Rectal smooth muscle tissue (tissue), 1 donor: ENCODE results near the gene TBX10.
"Not testable (repeated sequence)": the region's sequence is repeated elsewhere in the genome, so short reads cannot be mapped to it uniquely, and the experiment has no call there.

Experiments
- H3K27ac ChIP-seq: one replicate; pipeline ENCODE4 v1.7.0; 2013; ENCODE audit warnings: low read depth, low read length, inconsistent platforms
- H3K27me3 ChIP-seq: one replicate; pipeline ENCODE4 v1.7.0; 2013; ENCODE audit warnings: low read length; ENCODE audit not compliant: control insufficient read depth, insufficient read depth
- H3K36me3 ChIP-seq: one replicate; pipeline ENCODE4 v1.7.0; 2013; ENCODE audit warnings: low read length; ENCODE audit not compliant: control insufficient read depth, insufficient read depth
- H3K4me1 ChIP-seq: one replicate; pipeline ENCODE4 v1.7.0; 2013; ENCODE audit warnings: low read length; ENCODE audit not compliant: control insufficient read depth, insufficient read depth
- H3K4me3 ChIP-seq: one replicate; pipeline ENCODE4 v1.7.0; 2013; ENCODE audit warnings: low read length
- H3K9ac ChIP-seq: one replicate; pipeline ENCODE4 v1.7.0; 2013; ENCODE audit warnings: low read length

TBX10 gene

DNA sequence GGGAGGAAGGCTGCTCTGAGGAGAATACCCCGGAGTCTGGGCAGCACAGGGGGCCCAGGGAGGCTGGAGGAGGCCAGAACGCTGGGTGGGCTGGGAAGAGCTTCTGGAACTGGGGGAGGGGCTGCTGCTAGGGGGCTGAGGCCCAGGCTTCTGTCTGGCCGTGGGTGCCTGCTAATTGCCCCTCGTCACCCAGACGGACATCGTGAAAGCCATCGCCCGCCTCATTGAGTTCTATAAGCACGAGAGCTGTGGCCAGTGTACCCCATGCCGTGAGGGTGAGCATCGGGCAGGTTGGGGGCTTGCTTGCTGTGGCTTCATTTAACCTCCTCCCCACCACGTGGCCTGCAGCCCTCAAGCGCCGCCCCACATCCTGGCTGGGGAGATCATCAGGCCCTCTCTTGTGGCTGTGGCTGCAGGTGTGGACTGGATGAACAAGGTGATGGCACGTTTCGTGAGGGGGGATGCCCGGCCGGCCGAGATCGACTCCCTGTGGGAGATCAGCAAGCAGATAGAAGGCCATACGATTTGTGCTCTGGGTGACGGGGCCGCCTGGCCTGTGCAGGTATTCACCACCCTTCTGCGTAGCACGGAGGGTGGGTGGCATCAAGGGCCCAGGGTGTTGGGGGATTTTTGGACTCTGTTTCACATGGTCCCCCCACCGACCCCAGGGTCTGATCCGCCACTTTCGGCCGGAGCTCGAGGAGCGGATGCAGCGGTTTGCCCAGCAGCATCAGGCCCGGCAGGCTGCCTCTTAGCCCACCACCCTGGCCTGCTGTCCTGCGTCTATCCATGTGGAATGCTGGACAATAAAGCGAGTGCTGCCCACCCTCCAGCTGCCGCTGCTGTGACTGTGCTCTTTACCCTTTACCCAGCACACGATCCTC is 27.6 kb downstream of the TBX10 start:
- H3K4me1 ChIP-seq, result peaks cover 5% of the 10 kb centered on the region
- peaks cover 3% of the 10 kb centered on the region for H3K27me3 ChIP-seq
- H3K9ac ChIP-seq, result no peak overlapping the region
- no peak overlapping the region for H3K27ac ChIP-seq
- peaks cover 27% of the 10 kb centered on the region for H3K36me3 ChIP-seq
- no peak overlapping the region for H3K4me3 ChIP-seq

DNA sequence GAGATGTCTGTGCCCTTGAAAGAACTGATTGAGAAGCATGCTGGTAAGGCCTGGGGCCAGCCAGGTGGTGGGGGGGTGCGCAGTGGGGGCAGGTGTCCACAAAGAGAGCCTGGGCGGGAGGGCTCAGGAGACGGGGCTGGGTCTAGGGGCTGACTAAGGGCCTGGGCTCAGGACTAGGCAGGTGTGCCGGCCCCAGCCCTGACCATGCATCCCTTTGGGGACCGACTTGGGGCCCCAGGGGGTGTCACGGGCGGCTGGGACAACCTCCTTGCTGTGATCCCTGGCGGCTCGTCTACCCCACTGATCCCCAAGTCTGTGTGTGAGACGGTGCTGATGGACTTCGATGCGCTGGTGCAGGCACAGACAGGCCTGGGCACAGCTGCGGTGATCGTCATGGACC is 28.4 kb downstream of the TBX10 start:
- H3K9ac ChIP-seq, result no peak overlapping the region
- H3K27me3 ChIP-seq, result peaks cover 3% of the 10 kb centered on the region
- peaks cover 27% of the 10 kb centered on the region for H3K36me3 ChIP-seq
- H3K4me1 ChIP-seq, result peaks cover 5% of the 10 kb centered on the region
- H3K27ac ChIP-seq, result no peak overlapping the region
- H3K4me3 ChIP-seq, result no peak overlapping the region

DNA sequence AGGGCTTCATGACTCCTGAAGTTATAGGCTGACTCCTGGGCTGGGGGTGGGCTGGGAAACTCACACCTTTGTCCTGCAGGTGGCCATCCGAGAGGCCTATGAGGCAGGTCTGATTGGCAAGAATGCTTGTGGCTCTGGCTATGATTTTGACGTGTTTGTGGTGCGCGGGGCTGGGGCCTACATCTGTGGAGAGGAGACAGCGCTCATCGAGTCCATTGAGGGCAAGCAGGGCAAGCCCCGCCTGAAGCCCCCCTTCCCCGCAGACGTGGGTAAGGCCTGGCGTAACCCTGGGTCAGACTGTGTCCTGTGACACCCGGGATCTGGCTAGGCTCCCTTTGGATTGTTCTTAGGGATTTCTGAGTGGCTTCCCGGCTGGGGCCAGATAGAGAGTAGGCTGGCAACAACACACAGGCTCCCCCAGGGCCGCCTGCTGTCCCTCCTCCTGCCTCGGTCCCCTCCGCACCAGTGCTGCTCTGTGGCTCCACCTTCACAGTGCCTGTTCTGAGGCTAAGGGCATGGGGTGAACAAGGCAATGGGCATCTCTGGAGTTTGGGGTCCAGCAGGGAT is 29.2 kb downstream of the TBX10 start:
- H3K36me3 ChIP-seq, result peaks cover 27% of the 10 kb centered on the region
- H3K9ac ChIP-seq, result no peak overlapping the region
- no peak overlapping the region for H3K4me3 ChIP-seq
- no peak overlapping the region for H3K27ac ChIP-seq
- H3K27me3 ChIP-seq, result no peaks in the 10 kb centered on the region
- H3K4me1 ChIP-seq, result peaks cover 5% of the 10 kb centered on the region

DNA sequence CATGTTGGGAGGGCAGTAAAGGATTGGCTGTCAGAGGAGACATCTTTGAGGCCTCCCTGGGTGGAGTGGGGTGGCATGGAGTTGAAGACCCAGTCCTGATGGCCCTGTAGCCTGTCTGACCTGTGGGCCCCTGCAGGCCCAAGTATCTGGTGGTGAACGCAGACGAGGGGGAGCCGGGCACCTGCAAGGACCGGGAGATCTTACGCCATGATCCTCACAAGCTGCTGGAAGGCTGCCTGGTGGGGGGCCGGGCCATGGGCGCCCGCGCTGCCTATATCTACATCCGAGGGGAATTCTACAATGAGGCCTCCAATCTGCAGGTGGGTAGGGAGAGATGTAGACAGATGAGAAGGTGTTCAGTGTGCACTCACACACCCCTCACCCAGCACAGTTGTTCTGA is 30.2 kb downstream of the TBX10 start:
- H3K9ac ChIP-seq, result no peak overlapping the region
- H3K27ac ChIP-seq, result no peak overlapping the region
- H3K4me3 ChIP-seq, result no peak overlapping the region
- no peaks in the 10 kb centered on the region for H3K27me3 ChIP-seq
- peaks cover 5% of the 10 kb centered on the region for H3K4me1 ChIP-seq
- H3K36me3 ChIP-seq, result peaks cover 27% of the 10 kb centered on the region

DNA sequence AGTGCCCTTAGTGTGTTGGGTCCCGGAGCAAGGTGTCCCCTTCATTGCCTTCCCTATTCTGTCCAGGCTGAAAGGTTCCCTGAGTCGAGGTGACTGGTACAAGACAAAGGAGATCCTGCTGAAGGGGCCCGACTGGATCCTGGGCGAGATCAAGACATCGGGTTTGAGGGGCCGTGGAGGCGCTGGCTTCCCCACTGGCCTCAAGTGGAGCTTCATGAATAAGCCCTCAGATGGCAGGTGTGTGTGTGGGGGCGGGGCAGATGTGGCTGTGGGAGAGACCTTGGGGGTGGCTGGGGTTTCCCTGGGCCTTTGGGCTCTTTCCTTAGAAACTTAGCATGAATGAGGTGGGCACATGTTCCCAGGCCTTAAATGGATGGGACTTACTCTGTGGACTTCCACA is 31.1 kb downstream of the TBX10 start:
- no peaks in the 10 kb centered on the region for H3K27me3 ChIP-seq
- no peak overlapping the region for H3K9ac ChIP-seq
- no peak overlapping the region for H3K27ac ChIP-seq
- H3K36me3 ChIP-seq, result peaks cover 27% of the 10 kb centered on the region
- peaks cover 5% of the 10 kb centered on the region for H3K4me1 ChIP-seq
- H3K4me3 ChIP-seq, result no peak overlapping the region

DNA sequence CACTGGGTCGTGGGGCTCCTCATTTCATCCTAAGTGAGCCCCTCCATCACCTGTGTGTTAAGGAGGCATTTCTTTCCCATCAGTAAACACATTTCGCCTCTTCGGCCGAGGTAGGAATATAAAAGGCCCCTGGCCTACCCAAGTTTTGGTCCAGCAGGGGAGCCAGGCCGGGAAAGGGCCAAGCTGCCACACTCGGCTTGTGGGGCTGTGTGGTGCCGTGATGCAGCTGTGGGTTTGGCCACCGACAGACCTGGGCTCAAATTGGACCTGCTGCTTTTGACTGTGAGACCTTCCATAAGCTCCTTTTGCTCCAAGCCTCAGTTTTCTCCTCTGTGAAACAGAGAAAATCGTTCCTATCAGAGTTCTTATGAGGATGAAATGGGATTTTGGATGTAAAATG is 32.1 kb downstream of the TBX10 start:
- Histone ChIP-seq H3K9ac (peak overlapping the region; percentile 83), H3K36me3 (peaks cover 27% of the 10 kb centered on the region), H3K4me3 (peak overlapping the region; percentile 72), H3K27ac (no peak overlapping the region), H3K4me1 (peaks cover 5% of the 10 kb centered on the region), H3K27me3 (no peaks in the 10 kb centered on the region)

DNA sequence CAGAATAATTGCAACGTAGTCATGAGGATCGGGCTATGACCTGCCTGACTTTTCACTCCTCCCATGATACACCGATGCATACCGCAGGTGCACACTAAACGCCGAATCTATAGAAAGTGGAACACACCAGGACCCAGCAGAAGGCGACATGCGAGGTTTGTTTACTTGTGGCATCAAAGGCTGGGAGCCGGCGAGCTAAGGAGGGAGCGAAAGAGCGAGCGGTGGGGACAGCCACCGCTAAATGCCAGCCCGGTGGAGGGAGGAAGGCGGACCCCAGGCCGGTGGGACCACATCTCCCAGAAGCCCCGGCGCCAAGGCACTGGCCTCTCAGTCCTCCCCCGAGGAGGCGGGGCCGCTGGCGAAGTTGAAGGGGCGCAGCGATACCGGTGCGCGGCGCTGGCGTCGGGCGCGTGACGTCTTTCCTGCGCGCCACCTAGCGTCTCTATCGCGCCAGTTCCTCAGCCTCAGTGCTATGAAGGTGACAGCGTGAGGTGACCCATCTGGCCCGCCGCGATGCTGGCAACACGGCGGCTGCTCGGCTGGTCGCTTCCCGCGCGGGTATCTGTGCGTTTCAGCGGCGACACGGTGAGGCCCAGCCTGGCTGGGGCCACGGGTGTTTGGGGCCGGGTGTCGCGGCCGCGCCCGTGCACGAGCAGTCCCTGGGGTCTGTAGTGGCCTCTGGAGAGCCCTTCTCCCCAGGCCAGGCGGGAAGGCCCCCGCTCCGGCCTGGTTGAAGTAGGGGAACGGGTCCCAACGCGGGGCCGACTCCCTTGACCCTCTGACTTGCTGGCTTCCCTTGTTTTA is 32.9 kb downstream of the TBX10 start, which contains the start of gene NDUFV1:
Gene NDUFV1, plus strand, starts transcription at position 445 of the 804 bp plus-strand sequence. Its CDS starts 69 bp downstream, at position 514.
- Histone ChIP-seq H3K4me3 (peak within 1 kb of the TSS; percentile 72), H3K4me1 (peaks cover 5% of the 10 kb centered on the region), H3K9ac (peak within 1 kb of the TSS; percentile 83), H3K27ac (peak within 1 kb of the TSS; percentile 81), H3K27me3 (no peaks in the 10 kb centered on the region), H3K36me3 (peaks cover 21% of the 10 kb centered on the region)

DNA sequence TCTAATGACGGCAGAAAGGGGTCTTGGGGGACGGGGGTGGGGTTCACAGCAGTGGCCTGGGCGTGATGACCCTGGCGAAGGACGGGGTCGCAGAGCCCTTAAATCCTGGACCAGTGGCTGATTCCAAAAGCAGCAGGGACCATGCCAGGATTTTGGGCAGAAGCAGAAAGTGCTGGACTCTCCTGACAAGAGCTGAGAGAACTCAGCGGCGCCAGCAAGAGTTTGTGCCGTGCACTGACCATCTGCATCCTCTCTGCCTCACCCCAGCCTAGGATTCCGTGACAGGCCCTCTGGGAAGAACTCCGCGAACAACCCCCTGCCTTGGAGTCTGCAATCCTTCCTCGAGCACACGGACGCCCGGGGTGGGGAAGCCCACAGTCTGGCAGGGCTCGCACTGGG is 33.5 kb downstream of the TBX10 start:
- Histone ChIP-seq H3K9ac (peak overlapping the region; percentile 69), H3K27ac (peak overlapping the region; percentile 22), H3K4me3 (peak overlapping the region; percentile 72), H3K4me1 (peaks cover 5% of the 10 kb centered on the region), H3K27me3 (no peaks in the 10 kb centered on the region), H3K36me3 (peaks cover 19% of the 10 kb centered on the region)

DNA sequence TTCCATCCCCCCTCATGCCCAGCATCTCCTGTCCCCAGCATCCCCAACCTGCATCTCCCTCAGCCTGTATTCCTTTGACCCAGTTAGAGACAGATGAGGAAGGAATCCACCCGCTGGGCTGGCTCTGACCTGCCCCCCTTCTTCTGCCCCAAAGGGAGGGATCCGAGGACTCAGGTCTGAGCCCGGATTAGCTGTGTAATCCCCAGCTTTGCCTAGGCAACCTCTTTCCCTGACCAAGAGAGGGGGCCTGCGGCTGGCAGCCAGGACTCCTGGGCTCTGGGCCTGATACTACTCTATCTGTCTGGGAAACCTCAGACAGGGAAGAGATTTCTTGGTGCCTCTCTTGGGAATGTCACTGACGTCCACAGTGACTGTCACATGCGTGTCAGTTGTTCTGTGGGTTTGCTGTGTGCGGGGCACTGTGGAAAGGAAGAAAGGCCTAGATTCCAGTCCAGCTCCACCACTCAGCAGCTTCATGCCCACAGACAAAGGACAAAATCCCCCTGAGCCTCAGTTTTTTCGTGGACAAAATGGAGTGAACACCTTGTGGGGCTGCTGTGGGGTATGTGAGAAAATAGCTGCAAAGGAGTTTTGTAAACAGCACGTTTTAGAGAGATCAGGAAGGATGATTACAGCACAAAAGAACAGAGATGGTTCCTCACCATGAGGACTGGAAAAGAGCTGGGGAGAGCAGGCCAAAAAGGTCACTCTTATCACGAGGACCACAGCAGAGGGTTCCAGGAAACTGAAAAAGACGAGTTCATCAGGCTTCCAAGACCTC is 34.1 kb downstream of the TBX10 start:
- H3K9ac ChIP-seq, result no peak overlapping the region
- H3K4me1 ChIP-seq, result peaks cover 5% of the 10 kb centered on the region
- peaks cover 13% of the 10 kb centered on the region for H3K36me3 ChIP-seq
- no peak overlapping the region for H3K4me3 ChIP-seq
- H3K27ac ChIP-seq, result no peak overlapping the region
- H3K27me3 ChIP-seq, result no peaks in the 10 kb centered on the region

DNA sequence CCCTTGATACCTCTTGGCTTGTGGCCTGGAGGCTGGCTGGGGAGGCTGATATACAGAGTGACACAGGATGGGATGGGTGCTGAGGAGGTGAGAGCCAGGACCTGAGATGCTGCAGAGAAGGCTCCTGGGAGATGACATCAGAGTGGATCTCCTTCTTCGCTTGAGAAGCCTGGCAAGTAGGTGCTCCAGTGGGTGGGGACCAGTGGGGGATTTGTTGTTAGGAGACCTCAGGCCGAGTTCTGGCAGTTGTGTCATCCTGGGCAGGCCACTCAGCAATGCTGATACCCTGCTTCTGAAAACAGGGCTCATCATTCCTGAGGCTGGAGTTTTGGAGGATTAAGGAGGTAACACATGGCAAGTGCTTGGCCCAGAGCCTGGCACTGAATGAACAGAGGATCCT is 34.7 kb downstream of the TBX10 start:
- no peak overlapping the region for H3K9ac ChIP-seq
- peaks cover 5% of the 10 kb centered on the region for H3K4me1 ChIP-seq
- no peak overlapping the region for H3K4me3 ChIP-seq
- H3K27ac ChIP-seq, result no peak overlapping the region
- peaks cover 10% of the 10 kb centered on the region for H3K36me3 ChIP-seq
- no peaks in the 10 kb centered on the region for H3K27me3 ChIP-seq

DNA sequence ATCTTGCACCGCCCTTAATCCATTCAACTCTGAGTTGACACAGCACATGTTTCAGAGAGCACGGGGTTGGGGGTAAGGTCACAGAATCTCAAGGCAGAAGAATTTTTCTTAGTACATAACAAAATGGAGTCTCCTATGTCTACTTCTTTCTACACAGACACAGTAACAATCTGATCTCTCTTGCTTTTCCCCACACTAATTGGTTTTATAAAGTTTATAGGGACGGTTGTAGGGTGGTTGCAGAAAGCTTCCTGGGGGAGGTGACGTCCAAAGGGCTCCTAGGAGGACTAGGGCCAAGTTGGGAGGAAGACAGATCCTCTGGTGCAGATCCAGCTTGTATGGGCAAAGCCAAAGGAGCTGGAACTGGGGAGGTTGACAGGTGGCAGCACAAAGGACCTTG is 35.4 kb downstream of the TBX10 start:
- not testable (repeated sequence) for H3K4me3 ChIP-seq, H3K9ac ChIP-seq, H3K27ac ChIP-seq, H3K4me1 ChIP-seq, H3K36me3 ChIP-seq, H3K27me3 ChIP-seq

DNA sequence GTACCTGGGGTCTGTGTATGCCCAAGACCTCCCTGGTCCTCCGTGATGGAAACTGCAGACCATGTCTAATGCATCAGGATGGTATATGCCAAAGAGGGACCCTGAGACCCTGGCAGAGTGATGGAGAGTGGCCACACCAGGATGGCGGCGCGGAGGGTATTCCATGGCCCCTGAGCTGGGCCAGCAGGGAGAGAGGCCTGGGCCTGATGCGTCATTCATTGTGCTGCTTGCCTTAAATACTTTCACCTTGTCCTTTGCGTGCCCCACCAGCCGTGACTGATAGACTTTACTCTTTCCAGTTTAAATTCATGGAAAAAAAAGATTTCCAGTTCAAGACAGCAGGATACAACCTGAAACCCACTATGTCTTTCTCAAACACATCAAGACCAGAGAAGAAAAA is 38.5 kb downstream of the TBX10 start:
- Histone ChIP-seq H3K4me1 (no peaks in the 10 kb centered on the region), H3K36me3 (no peaks in the 10 kb centered on the region), H3K9ac (no peak overlapping the region), H3K27me3 (no peaks in the 10 kb centered on the region), H3K27ac (no peak overlapping the region), H3K4me3 (no peak overlapping the region)
